Measurements from ENCODE around the gene DACT3.

- no peak for TF ChIP-seq CTCF (IDR thresholded peaks at IDR 0.05; ENCODE audit: low read depth, low read length, missing input control)
- no peak for TF ChIP-seq ATF3 (IDR thresholded peaks at IDR 0.05)
Measured at GRCh38 chr19:46613525-46613924, 47.5 kb downstream of the DACT3 start.
